Measurements from ENCODE around the gene GALR3. TPM values are rescaled to one million over a fixed set of nuclear protein-coding genes. Genes with fewer than 3 reads are reported as not detected.

Gene GALR3
- total RNA-seq, 1 donor from 2014 or later = not detected

GRCh38 chr22:37784829-37785495 is 38.2 kb upstream of the GALR3 start:
- H3K36me3 Mint-ChIP-seq (ENCODE audit: low read depth, unreplicated experiment) = peaks cover 4% of the 10 kb centered on the region
- TF ChIP-seq CTCF (IDR thresholded peaks at IDR 0.05; ENCODE audit: unreplicated experiment) = no peak
- DNase-seq (ENCODE audit: low spot score) = no peak
- H3K27me3 Mint-ChIP-seq (ENCODE audit: unreplicated experiment) = peaks cover 9% of the 10 kb centered on the region
- peak overlapping the region; percentile 79 for H3K4me3 Mint-ChIP-seq (ENCODE audit: unreplicated experiment)
- no peak overlapping the region for H3K27ac Mint-ChIP-seq (ENCODE audit: unreplicated experiment)
- H3K4me1 Mint-ChIP-seq (ENCODE audit: unreplicated experiment) = peaks cover 8% of the 10 kb centered on the region
- H3K9me3 Mint-ChIP-seq (ENCODE audit: unreplicated experiment) = no peaks in the 10 kb centered on the region

- Mint-ChIP-seq H3K27ac (ENCODE audit: unreplicated experiment) (no peak overlapping the region), H3K4me1 (ENCODE audit: unreplicated experiment) (peaks cover 2% of the 10 kb centered on the region), H3K4me3 (ENCODE audit: unreplicated experiment) (no peak overlapping the region), H3K27me3 (ENCODE audit: unreplicated experiment) (peaks cover 5% of the 10 kb centered on the region), H3K9me3 (ENCODE audit: unreplicated experiment) (no peaks in the 10 kb centered on the region), H3K36me3 (ENCODE audit: low read depth, unreplicated experiment) (peaks cover 4% of the 10 kb centered on the region)
- TF ChIP-seq CTCF (IDR thresholded peaks at IDR 0.05; ENCODE audit: unreplicated experiment) = no peak
- no peak for DNase-seq (ENCODE audit: low spot score)
These were observed 32.9 kb upstream of the GALR3 start for GRCh38 chr22:37790234-37790633.

- H3K4me3 Mint-ChIP-seq (ENCODE audit: unreplicated experiment) = no peak overlapping the region
- TF ChIP-seq CTCF (IDR thresholded peaks at IDR 0.05; ENCODE audit: unreplicated experiment) = no peak
These were observed 30.7 kb upstream of the GALR3 start for GRCh38 chr22:37792494-37792893.

GRCh38 chr22:37794376-37794775 is 28.8 kb upstream of the GALR3 start:
- H3K4me3 Mint-ChIP-seq (ENCODE audit: unreplicated experiment) = no peak overlapping the region
- peaks cover 2% of the 10 kb centered on the region for H3K4me1 Mint-ChIP-seq (ENCODE audit: unreplicated experiment)

More at GRCh38 chr22:37792494-37792893, 30.7 kb upstream of the GALR3 start:
- Mint-ChIP-seq H3K36me3 (ENCODE audit: low read depth, unreplicated experiment) (no peaks in the 10 kb centered on the region), H3K27ac (ENCODE audit: unreplicated experiment) (no peak overlapping the region), H3K4me1 (ENCODE audit: unreplicated experiment) (peaks cover 2% of the 10 kb centered on the region), H3K9me3 (ENCODE audit: unreplicated experiment) (no peaks in the 10 kb centered on the region), H3K27me3 (ENCODE audit: unreplicated experiment) (peaks cover 4% of the 10 kb centered on the region)
- DNase-seq (ENCODE audit: low spot score) = no peak

More at GRCh38 chr22:37794376-37794775, 28.8 kb upstream of the GALR3 start:
- H3K36me3 Mint-ChIP-seq (ENCODE audit: low read depth, unreplicated experiment) = no peaks in the 10 kb centered on the region
- DNase-seq (ENCODE audit: low spot score) = no peak
- no peak overlapping the region for H3K27ac Mint-ChIP-seq (ENCODE audit: unreplicated experiment)
- H3K9me3 Mint-ChIP-seq (ENCODE audit: unreplicated experiment) = no peaks in the 10 kb centered on the region
- no peak for TF ChIP-seq CTCF (IDR thresholded peaks at IDR 0.05; ENCODE audit: unreplicated experiment)
- peaks cover 11% of the 10 kb centered on the region for H3K27me3 Mint-ChIP-seq (ENCODE audit: unreplicated experiment)
